Mucosa of stomach (tissue), 1 donor: Measurements from ENCODE around the gene HMG20B.

Experiments
- H3K27me3 ChIP-seq: one replicate; pipeline ENCODE4 v1.7.0; 2013; ENCODE audit warnings: mild to moderate bottlenecking, low read length; ENCODE audit not compliant: control insufficient read depth, insufficient read depth
- H3K36me3 ChIP-seq: one replicate; pipeline ENCODE4 v1.7.0; 2013; ENCODE audit warnings: low read length; ENCODE audit not compliant: control insufficient read depth, insufficient read depth
- H3K4me1 ChIP-seq: one replicate; pipeline ENCODE4 v1.7.0; 2013; ENCODE audit warnings: mild to moderate bottlenecking, low read length; ENCODE audit not compliant: control insufficient read depth, insufficient read depth
- H3K4me3 ChIP-seq: one replicate; pipeline ENCODE4 v1.7.0; 2013; ENCODE audit warnings: low read length
- H3K9ac ChIP-seq: one replicate; pipeline ENCODE4 v1.7.0; 2013; ENCODE audit warnings: mild to moderate bottlenecking, low read length, moderate library complexity
- H3K9me3 ChIP-seq: one replicate; pipeline ENCODE4 v1.7.0; 2013; ENCODE audit warnings: mild to moderate bottlenecking, low read length, moderate library complexity; ENCODE audit not compliant: control insufficient read depth
- donor health status: Pancreatic carcinoma.

The HMG20B gene

GRCh38 chr19:3532154-3532786 is 40.5 kb upstream of the HMG20B start:
- no peaks in the 10 kb centered on the region for H3K27me3 ChIP-seq
- no peak overlapping the region for H3K9ac ChIP-seq
- no peaks in the 10 kb centered on the region for H3K9me3 ChIP-seq
- H3K4me1 ChIP-seq: no peaks in the 10 kb centered on the region
- H3K36me3 ChIP-seq: peaks cover 11% of the 10 kb centered on the region
- no peak overlapping the region for H3K4me3 ChIP-seq

GRCh38 chr19:3533033-3533432 is 39.7 kb upstream of the HMG20B start:
- Histone ChIP-seq H3K36me3 (peaks cover 7% of the 10 kb centered on the region), H3K27me3 (no peaks in the 10 kb centered on the region), H3K4me3 (no peak overlapping the region), H3K9me3 (no peaks in the 10 kb centered on the region), H3K9ac (no peak overlapping the region), H3K4me1 (no peaks in the 10 kb centered on the region)

- Histone ChIP-seq H3K9me3 (no peaks in the 10 kb centered on the region), H3K9ac (no peak overlapping the region), H3K4me3 (no peak overlapping the region), H3K36me3 (peaks cover 7% of the 10 kb centered on the region), H3K27me3 (no peaks in the 10 kb centered on the region), H3K4me1 (no peaks in the 10 kb centered on the region)
These were observed 39.1 kb upstream of the HMG20B start for GRCh38 chr19:3533563-3534216.

- Histone ChIP-seq H3K36me3 (peaks cover 7% of the 10 kb centered on the region), H3K4me3 (no peak overlapping the region), H3K4me1 (no peaks in the 10 kb centered on the region), H3K9ac (no peak overlapping the region), H3K9me3 (no peaks in the 10 kb centered on the region), H3K27me3 (no peaks in the 10 kb centered on the region)
These were observed 38.1 kb upstream of the HMG20B start for GRCh38 chr19:3534375-3535234.

- peaks cover 7% of the 10 kb centered on the region for H3K36me3 ChIP-seq
- H3K4me3 ChIP-seq: no peak overlapping the region
- H3K9ac ChIP-seq: no peak overlapping the region
These were observed 37.6 kb upstream of the HMG20B start for GRCh38 chr19:3535235-3535535.

GRCh38 chr19:3535563-3535965 is 37.2 kb upstream of the HMG20B start:
- Histone ChIP-seq H3K4me3 (no peak overlapping the region), H3K27me3 (no peaks in the 10 kb centered on the region), H3K4me1 (no peaks in the 10 kb centered on the region), H3K36me3 (peaks cover 7% of the 10 kb centered on the region), H3K9ac (no peak overlapping the region), H3K9me3 (no peaks in the 10 kb centered on the region)

More at GRCh38 chr19:3535235-3535535, 37.6 kb upstream of the HMG20B start:
- Histone ChIP-seq H3K9me3 (no peaks in the 10 kb centered on the region), H3K27me3 (no peaks in the 10 kb centered on the region), H3K4me1 (no peaks in the 10 kb centered on the region)

- no peaks in the 10 kb centered on the region for H3K27me3 ChIP-seq
- H3K4me1 ChIP-seq: no peaks in the 10 kb centered on the region
- H3K9me3 ChIP-seq: no peaks in the 10 kb centered on the region
- H3K4me3 ChIP-seq: no peak overlapping the region
- peaks cover 7% of the 10 kb centered on the region for H3K36me3 ChIP-seq
- no peak overlapping the region for H3K9ac ChIP-seq
These were observed 36.8 kb upstream of the HMG20B start for GRCh38 chr19:3535981-3536380.

GRCh38 chr19:3536429-3537100 is 36.2 kb upstream of the HMG20B start:
- H3K27me3 ChIP-seq: no peaks in the 10 kb centered on the region
- H3K9ac ChIP-seq: no peak overlapping the region
- H3K9me3 ChIP-seq: no peaks in the 10 kb centered on the region
- peaks cover 7% of the 10 kb centered on the region for H3K36me3 ChIP-seq
- no peaks in the 10 kb centered on the region for H3K4me1 ChIP-seq
- H3K4me3 ChIP-seq: no peak overlapping the region

GRCh38 chr19:3537101-3537437 is 35.7 kb upstream of the HMG20B start:
- H3K9ac ChIP-seq: no peak overlapping the region
- no peak overlapping the region for H3K4me3 ChIP-seq
- no peaks in the 10 kb centered on the region for H3K27me3 ChIP-seq
- H3K4me1 ChIP-seq: no peaks in the 10 kb centered on the region
- H3K9me3 ChIP-seq: no peaks in the 10 kb centered on the region
- peaks cover 7% of the 10 kb centered on the region for H3K36me3 ChIP-seq

GRCh38 chr19:3537438-3538240 is 35.1 kb upstream of the HMG20B start:
- H3K9me3 ChIP-seq: no peaks in the 10 kb centered on the region
- H3K4me1 ChIP-seq: no peaks in the 10 kb centered on the region
- no peak overlapping the region for H3K9ac ChIP-seq
- H3K4me3 ChIP-seq: no peak overlapping the region
- no peaks in the 10 kb centered on the region for H3K27me3 ChIP-seq
- peaks cover 7% of the 10 kb centered on the region for H3K36me3 ChIP-seq

- H3K4me3 ChIP-seq: no peak overlapping the region
- H3K4me1 ChIP-seq: no peaks in the 10 kb centered on the region
- no peaks in the 10 kb centered on the region for H3K27me3 ChIP-seq
- peaks cover 7% of the 10 kb centered on the region for H3K36me3 ChIP-seq
- no peaks in the 10 kb centered on the region for H3K9me3 ChIP-seq
- no peak overlapping the region for H3K9ac ChIP-seq
These were observed 34.4 kb upstream of the HMG20B start for GRCh38 chr19:3538258-3538929.
